Measurements from ENCODE around the gene PRAMEF15. TPM values are rescaled to one million over a fixed set of nuclear protein-coding genes. Genes with fewer than 3 reads are reported as not detected.
"Not testable (repeated sequence)": the region's sequence is repeated elsewhere in the genome, so short reads cannot be mapped to it uniquely, and the experiment has no call there.

The PRAMEF15 gene
- total RNA-seq, 4 donors from 2014 or later = not detected

GRCh38 chr1:13354475-13354874 lies 39.1 kb downstream of the PRAMEF15 start:
- H3K27me3 ChIP-seq; H3K36me3 ChIP-seq; H3K27ac ChIP-seq; H3K9me3 ChIP-seq; H3K4me1 ChIP-seq; H3K4me3 ChIP-seq; DNase-seq; intact Hi-C loops (cut with DNase I; ENCODE audit: low total_unique reads); ATAC-seq; in situ Hi-C loops (cut with MboI; ENCODE audit: low sequenced_read_pairs in 4 of 4): not testable (repeated sequence)

GRCh38 chr1:13356774-13357173 lies 41.4 kb downstream of the PRAMEF15 start:
- H3K27me3 ChIP-seq; in situ Hi-C loops (cut with MboI; ENCODE audit: low sequenced_read_pairs in 4 of 4); H3K4me1 ChIP-seq; H3K36me3 ChIP-seq; H3K4me3 ChIP-seq; intact Hi-C loops (cut with DNase I; ENCODE audit: low total_unique reads); H3K9me3 ChIP-seq; ATAC-seq; H3K27ac ChIP-seq: not testable (repeated sequence)
- DNase-seq = peak in 1 of 2 donors; percentile 4
- peak; percentile 43 to 66 (median 55) for TF ChIP-seq CTCF (IDR thresholded peaks at IDR 0.05 in 4 of 5, conservative IDR thresholded peaks at IDR 0.05 in 1 of 5)

- H3K36me3 ChIP-seq; DNase-seq; ATAC-seq; H3K27me3 ChIP-seq; H3K9me3 ChIP-seq; H3K4me1 ChIP-seq; intact Hi-C loops (cut with DNase I; ENCODE audit: low total_unique reads); in situ Hi-C loops (cut with MboI; ENCODE audit: low sequenced_read_pairs in 4 of 4); H3K4me3 ChIP-seq; H3K27ac ChIP-seq: not testable (repeated sequence)
Measured at GRCh38 chr1:13362364-13362763, 47.0 kb downstream of the PRAMEF15 start.

GRCh38 chr1:13364928-13365327 lies 49.5 kb downstream of the PRAMEF15 start:
- ATAC-seq; H3K27me3 ChIP-seq; H3K36me3 ChIP-seq; H3K4me1 ChIP-seq; in situ Hi-C loops (cut with MboI; ENCODE audit: low sequenced_read_pairs in 4 of 4); intact Hi-C loops (cut with DNase I; ENCODE audit: low total_unique reads); H3K27ac ChIP-seq; DNase-seq; H3K9me3 ChIP-seq; H3K4me3 ChIP-seq: not testable (repeated sequence)

GRCh38 chr1:13366536-13366935 lies 51.2 kb downstream of the PRAMEF15 start:
- H3K9me3 ChIP-seq; DNase-seq; H3K27ac ChIP-seq; H3K4me3 ChIP-seq; ATAC-seq; H3K36me3 ChIP-seq; H3K27me3 ChIP-seq; intact Hi-C loops (cut with DNase I; ENCODE audit: low total_unique reads); H3K4me1 ChIP-seq; in situ Hi-C loops (cut with MboI; ENCODE audit: low sequenced_read_pairs in 4 of 4): not testable (repeated sequence)

GRCh38 chr1:13368544-13368943 lies 53.2 kb downstream of the PRAMEF15 start:
- H3K9me3 ChIP-seq; H3K27me3 ChIP-seq; in situ Hi-C loops (cut with MboI; ENCODE audit: low sequenced_read_pairs in 4 of 4); ATAC-seq; H3K4me3 ChIP-seq; DNase-seq; H3K36me3 ChIP-seq; H3K4me1 ChIP-seq; H3K27ac ChIP-seq; intact Hi-C loops (cut with DNase I; ENCODE audit: low total_unique reads): not testable (repeated sequence)

Other genes with a start within 250 kb of the PRAMEF15 start
- not detected for gene PRAMEF25, start 244.8 kb upstream of the PRAMEF15 start, total RNA-seq
- not detected for gene HNRNPCL2, start 198.7 kb upstream of the PRAMEF15 start, total RNA-seq
- gene PRAMEF26, start 159.6 kb upstream of the PRAMEF15 start, total RNA-seq = not detected
- not detected for gene HNRNPCL4, start 149.9 kb upstream of the PRAMEF15 start, total RNA-seq
- not detected for gene PRAMEF9, start 143.7 kb upstream of the PRAMEF15 start, total RNA-seq
- not detected for gene PRAMEF13, start 114.2 kb upstream of the PRAMEF15 start, total RNA-seq
- not detected for gene PRAMEF18, start 89.4 kb upstream of the PRAMEF15 start, total RNA-seq
- gene PRAMEF5, start 61.4 kb upstream of the PRAMEF15 start, total RNA-seq = not detected
- gene PRAMEF8, start 30.4 kb upstream of the PRAMEF15 start, total RNA-seq = not detected
- not detected for gene PRAMEF33, start 12.0 kb upstream of the PRAMEF15 start, total RNA-seq
- not detected for gene PRAMEF14, start 31.6 kb downstream of the PRAMEF15 start, total RNA-seq
- not detected for gene PRAMEF19, start 56.4 kb downstream of the PRAMEF15 start, total RNA-seq
- gene PRAMEF17, start 74.1 kb downstream of the PRAMEF15 start, total RNA-seq = not detected
- gene PRAMEF20, start 94.9 kb downstream of the PRAMEF15 start, total RNA-seq = not detected
- gene LRRC38, start 198.4 kb downstream of the PRAMEF15 start, total RNA-seq = 1 to 10 TPM; 2.1 to 6.8 (median 5.7) TPM

All from gastrocnemius medialis (tissue), 4 donors.